Hindlimb muscle (tissue), 1 donor: ENCODE data around the gene PRSS35. TPM values are rescaled to one million over a fixed set of nuclear protein-coding genes. Genes with fewer than 3 reads are reported as not detected.
"Not testable (repeated sequence)": the region's sequence is repeated elsewhere in the genome, so short reads cannot be mapped to it uniquely, and the experiment has no call there.

Experiments used
- DNase-seq: peaks from one replicate; pipeline ENCODE4 v3.0.0-alpha.2; 2013
- polyA plus RNA-seq: library from polyadenylated mRNA; unstranded; fragments of 120-200 nt; gene quantifications from one replicate; pipeline ENCODE4 v1.2.1, GENCODE V29; 2013; ENCODE audit not compliant: insufficient read length

Gene PRSS35, protein sequence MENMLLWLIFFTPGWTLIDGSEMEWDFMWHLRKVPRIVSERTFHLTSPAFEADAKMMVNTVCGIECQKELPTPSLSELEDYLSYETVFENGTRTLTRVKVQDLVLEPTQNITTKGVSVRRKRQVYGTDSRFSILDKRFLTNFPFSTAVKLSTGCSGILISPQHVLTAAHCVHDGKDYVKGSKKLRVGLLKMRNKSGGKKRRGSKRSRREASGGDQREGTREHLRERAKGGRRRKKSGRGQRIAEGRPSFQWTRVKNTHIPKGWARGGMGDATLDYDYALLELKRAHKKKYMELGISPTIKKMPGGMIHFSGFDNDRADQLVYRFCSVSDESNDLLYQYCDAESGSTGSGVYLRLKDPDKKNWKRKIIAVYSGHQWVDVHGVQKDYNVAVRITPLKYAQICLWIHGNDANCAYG
- 9.0 TPM for polyA plus RNA-seq

DNA sequence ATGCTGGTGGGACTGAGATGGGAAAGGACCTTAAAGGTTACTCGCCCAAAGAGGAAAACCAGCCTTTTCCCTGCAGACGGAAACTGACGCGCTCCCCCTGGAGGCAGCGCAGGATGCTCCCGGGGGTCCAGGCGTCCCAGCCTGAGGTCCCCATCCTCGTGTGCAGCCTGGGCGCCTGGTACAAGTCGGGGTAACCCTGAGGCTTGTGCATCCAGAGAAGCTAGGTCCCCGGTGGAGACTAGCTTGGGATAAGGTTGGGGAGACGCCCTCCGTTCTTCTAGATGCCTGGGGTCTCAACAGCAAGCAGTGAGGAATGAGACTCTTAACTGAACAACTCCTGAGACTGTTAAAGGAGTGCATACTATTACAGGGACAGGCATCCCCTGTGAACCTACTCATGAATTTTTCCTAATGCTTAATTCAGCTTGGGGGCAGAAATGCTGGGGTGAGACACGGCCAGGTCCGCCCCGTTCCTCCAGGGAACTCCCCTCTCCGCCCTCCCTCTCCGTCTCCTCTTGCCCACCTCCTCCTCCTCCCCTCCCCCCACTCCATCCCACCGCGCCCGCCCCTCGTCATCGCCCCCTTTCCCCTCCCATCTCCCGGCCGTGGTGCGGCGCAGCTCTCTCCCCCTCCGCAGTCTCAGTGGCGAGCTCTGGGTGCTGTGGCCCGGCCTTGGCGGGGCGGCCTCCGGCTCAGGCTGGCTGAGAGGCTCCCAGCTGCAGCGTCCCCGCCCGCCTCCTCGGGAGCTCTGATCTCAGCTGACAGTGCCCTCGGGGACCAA lies at the start of gene PRSS35:
PRSS35 (plus strand) TSS at position 634 of the 781 bp plus-strand sequence. CDS start 10,908 bp downstream, outside the sequence.
- peak; percentile 68 for DNase-seq

DNA sequence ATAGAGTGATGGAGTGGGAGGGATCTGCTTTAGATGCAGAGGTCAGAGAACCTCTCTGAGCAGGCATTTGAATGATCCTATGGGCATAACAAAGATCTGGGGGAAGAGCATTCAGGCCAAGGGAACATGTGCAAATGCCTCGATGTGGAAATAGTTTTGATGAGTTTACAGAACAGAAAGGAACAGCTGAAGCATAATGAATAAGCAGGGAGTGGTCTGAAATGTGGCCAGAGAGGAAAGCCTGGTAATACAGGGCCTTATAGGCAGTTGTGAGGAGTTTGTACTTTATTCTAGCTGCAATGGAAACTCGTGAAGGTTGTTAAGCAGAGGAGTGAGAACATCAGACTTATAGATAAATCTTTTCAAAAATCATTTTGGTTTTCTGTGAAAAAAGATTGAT lies 48.4 kb upstream of the PRSS35 start:
- DNase-seq, result no peak

DNA sequence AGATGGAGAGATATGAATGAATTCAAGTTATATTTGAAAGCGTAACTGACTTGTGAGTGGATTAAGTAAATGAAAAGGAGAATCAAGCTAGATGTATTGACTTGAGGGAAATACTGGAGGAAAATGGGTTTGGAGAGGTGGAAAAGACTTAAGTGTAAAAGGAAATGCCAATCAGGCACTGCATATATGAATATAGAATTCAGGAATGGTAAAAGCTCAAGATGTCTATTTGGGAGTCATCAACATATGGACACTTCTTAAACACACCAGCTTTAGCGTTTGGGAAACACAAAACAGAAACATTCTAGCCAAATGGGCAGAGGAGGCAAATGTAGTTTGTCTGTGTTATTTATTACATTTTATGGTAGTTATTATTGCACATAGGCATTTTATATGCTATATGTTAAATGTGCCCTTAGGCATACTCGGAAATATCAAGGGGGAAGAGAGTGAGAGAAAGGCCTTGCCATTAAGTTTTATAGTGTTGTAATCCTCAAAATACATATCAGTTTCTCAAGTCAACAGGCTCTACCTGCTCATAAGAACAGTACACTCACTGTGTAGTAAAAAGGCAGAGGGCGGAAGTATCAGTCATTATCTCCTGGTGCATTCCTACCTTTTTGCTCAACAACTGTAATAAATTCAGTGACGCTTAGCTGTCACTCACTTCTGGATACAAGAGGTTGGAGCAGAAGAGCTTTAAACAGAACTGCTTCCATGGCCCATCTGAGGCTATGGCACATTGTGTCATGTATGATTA lies 47.8 kb upstream of the PRSS35 start:
- no peak for DNase-seq

DNA sequence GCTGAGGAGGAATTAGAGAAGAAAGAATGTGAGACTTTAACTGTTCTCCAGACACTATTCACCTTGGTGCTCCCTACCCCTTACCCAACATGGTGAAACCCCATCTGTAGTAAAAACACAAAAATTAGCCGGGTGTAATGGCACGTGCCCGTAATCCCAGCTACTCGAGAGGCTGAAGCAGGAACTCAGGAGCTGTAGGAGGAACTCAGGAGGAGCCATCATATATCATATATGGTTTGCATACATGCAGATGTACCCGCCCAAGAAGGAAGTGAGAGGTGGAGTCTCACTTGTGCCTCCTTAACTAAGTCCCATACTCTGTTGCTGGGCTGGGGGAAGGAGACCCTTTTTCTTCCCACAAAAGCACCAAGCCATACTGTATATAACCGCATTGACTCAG lies 46.0 kb upstream of the PRSS35 start:
- DNase-seq, result no peak

DNA sequence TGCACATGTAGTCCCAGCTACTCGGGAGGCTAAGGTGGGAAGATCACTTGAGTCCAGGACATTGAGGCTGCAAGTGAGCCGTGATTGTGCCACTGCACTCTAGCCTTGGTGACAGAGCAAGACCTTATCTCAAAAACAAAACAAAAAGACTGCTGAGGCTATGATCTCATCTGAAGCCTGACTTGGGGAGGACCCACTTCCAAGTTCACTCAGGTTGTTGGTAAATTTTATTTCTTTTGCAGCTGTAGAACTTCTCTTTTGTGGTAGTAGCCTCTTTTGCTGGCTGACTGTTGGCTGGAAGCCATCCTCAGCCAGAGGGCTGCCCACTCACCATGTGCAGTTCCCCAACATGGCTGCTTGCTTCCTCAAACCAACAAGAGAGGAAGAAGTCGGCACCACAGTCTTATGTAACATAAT lies 44.7 kb upstream of the PRSS35 start:
- DNase-seq, result peak; percentile 8

DNA sequence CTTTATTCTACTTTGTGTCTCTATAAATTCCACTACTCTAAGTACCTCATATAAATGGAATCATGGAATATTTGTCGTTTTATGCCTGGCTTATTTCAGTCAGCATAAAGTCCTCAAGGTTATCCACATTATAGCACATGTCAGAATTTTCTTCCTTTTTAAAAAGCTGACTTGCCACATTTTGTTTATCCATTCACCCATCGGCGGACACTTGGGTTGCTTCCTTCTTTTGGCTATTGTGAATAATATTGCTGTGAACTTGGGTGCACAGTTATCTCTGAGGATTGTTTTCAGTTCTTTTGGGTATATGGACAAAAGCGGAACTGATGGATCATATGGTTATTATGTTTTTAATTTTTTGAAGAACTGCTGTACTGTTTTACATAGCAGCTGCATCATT lies 42.3 kb upstream of the PRSS35 start:
- no peak for DNase-seq

DNA sequence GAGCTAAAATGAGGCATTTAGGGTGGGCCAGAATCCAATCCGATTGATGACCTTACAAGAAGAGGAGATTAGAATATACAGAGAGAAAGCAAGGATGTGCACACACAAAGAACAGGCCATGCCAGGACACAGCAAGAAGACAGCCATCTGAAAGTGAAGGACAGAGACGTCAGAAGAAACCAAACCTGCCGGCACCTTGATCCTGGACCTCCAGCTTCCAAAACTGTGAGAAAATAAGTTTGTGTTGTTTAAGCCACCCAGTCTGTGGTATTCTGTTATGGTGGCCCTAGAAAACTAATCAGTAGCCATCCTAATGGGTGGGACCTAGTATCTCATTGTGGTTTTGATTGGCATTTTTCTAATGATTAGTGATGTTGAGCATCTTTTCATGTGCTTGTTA lies 41.7 kb upstream of the PRSS35 start:
- no peak for DNase-seq

DNA sequence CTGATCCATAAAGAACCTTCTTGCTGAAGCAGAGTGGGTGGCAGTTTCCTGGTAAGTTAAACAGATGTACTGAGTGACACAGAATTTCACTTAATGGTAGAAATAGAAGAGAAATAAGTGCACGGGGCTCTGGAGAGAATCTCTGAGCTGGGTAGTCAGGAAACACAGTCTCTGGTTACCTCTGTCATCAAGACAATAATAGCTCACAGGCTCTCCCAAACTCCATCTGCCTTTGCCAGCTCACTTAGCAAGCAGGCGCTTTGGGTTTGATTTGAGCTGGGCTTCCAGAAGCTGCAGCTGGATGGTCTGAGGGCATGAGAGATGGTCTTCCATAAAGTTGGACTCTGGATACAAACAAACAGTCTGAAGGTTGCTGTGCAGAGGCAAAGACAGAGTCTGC lies 39.6 kb upstream of the PRSS35 start:
- no peak for DNase-seq

DNA sequence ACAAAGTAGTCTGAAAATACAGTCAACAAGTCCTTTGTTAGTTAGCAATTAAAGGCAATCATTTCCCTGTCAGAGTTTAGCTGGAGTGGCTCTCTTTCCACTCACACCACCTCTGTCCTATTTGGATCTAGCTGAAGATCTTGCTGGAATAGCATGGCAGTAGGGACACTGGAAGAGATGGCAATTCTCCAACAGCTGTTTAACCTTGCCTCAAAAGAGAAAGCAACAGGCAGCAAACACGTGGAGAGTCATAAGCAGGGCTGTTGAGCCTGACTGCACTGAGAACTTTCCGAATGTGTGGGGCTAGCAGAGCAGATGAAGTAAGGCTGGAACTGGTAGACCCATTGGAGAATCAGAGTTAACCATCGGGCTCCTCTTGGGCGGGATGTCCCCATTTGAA lies 38.0 kb upstream of the PRSS35 start:
- DNase-seq, result no peak

DNA sequence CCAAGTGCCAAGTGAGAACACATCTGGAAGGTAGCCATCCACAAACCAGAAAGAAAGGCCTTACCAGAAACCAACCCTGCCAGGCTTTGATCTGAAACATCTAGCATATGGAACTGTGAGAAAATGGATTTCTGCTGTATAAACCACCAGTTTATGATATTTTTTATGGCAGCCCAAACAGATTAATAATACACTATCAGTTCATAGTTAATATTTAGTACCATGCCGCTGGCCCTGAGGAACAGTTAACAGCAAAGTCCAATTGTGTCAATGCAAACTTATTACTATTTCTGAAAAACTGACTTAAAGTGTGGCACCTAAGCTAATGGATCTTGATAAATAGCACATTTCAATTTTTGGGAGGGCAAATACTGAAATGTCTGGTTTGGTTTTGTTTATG lies 35.4 kb upstream of the PRSS35 start:
- no peak for DNase-seq

DNA sequence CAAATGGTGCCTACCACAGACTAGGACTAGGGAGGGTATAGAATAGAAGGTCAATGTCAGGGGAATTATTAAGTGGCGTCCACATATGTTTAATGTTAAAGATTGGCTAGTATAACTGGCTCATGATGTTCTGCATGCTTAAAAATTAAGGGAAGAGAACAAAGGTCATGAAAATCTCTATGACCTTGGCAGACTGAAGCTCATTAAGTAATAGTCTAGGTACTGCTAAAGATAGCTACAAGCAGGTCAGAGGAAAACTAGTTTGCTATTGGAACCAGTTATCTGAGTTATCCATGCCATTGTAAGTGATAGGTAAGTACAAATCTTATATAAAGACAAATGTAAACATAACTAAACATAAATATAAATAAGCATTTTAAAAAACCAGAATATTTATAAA lies 32.9 kb upstream of the PRSS35 start:
- no peak for DNase-seq

DNA sequence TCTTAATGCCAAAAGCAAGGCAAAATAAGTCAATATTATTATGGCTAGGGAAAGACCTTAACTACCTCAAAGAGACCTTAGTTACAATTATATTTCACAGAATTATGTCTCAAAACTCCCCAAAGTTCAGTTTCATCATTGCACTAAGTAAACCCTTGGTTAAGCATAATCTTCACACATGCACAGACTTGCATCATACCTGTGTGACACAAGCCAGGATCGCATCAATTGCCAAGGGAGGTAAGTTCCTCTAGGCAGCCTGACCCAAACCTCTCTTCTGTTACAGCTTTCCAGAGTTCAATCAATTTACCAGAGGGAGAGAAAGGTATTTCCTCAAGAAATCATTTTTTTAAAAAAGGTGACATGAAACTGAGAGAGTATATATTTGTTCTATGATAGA lies 31.9 kb upstream of the PRSS35 start:
- no peak for DNase-seq

DNA sequence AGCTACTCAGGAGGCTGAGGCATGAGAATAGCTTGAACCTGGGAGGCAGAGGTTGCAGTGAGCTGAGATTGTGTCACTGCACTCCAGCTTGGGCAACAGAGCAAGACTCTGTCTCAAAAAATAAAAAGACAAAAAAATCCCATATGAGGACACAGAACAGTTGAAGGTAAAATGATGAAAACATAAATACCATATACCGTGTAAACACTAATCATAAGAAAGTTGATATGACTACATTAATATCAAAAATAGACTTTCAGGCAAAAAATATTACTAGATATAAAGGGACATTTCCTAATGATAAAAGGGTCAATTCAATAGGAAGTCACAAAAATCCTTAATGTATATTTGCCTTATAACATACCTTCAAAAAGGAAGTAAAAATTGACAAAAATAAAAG lies 30.4 kb upstream of the PRSS35 start:
- DNase-seq, result not testable (repeated sequence)

DNA sequence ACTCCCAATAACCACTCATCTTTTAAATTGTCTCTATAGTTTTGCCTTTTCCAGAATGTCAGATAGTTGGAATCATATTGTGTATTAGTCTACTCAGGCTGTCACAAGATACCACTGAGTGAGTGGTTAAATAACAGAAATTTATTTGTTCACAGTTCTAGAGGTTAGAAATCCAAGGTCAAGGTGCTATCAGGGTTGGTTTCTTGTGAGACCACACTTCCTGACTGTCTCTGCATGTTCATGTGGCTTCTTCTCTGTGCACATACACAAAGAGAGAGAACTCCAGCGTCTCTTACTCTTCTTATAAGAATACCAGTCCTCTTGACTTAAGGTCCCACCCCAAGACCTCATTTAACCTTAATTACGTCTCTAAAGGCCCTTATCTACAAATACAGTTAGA lies 23.9 kb upstream of the PRSS35 start:
- DNase-seq, result no peak

DNA sequence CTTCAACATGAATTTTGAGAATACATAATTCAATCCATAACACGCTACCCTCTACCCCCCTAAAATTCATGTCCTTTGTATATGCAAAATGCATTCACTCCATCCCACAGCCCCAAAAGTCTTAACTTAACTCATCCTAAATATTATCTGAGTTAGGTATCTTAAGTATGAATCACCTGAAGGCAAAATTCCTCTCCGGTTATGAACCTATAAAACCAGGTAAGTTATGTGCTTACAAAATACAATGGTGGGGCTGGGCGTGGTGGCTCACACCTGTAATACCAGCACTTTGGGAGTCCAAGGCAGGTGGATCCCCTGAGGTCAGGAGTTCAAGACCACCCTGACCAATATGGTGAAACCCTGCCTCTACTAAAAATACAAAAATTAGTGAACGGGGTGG lies 23.5 kb upstream of the PRSS35 start:
- DNase-seq, result no peak

DNA sequence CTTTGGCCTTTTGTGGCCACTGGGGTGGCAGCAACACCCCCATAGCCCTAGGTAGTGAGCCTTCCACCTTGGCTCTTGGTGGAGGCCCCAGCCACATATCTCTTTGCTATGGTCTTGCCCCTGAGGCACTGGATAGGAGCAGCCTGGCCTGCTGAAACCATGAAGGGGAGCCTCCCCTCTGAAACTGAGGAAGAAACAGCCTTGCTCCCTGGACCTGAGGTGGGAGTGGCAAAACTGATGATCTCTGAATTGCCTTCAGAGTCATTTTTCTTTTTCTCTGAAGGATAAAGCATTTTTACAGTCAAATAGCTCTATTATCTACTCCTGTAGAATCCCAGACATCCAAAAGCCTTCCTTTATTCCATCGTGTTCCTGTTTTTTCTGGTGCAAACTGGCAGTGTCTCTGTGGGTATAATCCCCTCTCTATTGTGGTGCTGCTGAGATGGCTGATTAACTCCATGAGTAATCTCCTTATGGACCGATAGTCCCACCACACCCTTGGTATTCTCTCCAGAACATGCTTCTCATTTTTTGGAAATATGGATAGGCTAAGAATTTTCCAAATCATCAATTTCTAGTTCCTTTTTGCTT lies 22.0 kb upstream of the PRSS35 start:
- DNase-seq, result no peak

DNA sequence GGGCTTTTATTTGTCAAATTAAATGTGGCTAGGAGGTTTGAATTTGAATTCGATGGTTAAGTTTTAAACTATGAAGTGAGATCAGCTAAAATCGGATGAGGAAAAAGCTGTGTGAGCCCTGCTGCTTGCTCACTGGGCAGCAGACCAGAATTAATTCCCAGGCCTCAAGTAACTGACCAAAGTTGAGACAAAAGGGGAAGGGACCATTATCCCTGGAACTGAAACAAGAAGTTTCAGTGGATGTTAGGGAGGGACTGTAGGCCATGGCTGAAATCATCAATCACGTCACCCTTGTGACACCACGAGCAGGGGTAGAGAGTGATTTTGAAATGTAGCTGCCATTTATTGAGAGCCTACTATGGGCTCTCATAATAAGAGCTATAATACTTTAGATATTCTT lies 7.0 kb upstream of the PRSS35 start:
- peak; percentile 63 for DNase-seq

DNA sequence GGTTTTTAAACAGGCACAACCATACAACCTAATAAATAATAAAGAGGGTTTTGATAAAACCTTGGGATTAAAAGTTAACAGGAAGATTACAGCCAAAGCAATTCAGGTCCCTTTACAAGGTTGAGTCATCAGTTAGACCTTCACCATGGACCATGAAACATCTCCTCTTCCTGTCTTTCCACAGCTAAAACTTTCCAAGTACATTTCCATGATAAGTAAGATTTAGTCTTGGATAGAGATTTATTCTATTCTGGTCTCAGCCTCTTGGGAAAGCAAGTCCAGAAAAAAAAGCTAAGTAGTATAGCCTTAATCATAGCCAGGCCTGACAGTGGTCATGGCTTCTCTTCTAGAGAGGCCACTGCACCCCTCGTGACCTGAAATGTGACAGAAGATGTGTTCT lies 2.9 kb upstream of the PRSS35 start:
- no peak for DNase-seq

DNA sequence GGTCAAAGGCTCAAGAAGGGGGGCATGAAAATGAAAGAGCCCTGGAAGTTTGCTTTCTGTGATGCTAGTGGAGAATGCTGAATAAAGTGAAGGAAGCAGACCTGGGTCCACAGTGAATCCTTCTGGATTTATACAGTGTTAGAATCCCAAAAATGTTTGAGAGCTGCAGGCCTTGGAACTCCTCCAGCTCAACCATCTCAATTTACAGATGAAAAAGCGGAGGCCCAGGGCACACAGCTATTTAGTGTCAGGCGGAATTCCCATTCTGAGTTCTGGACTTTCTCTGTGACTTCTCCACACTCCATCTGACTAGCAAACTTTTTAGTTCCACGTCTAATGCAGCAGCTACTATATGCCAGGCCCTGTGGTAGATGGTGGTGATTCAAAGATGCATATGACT lies 1.5 kb upstream of the PRSS35 start:
- no peak for DNase-seq

DNA sequence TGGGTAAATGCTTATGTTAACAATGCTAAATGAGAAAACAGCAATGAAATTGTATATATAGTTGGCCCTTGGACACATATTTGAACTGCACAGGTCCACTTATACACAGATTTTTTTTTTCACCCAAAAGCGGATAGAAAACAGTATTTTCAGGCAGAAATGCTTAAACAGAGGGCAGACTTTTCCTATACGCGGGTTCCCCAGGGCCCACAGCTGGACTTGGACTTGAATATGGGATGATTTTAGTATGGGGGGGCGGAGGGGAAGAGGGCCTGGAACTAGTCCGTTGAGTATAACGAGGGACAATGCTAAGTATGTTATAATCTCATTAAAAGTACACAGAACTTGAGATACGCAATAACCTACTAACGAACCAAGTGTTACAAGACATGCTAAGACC lies 1.1 kb upstream of the PRSS35 start:
- peak; percentile 37 for DNase-seq

DNA sequence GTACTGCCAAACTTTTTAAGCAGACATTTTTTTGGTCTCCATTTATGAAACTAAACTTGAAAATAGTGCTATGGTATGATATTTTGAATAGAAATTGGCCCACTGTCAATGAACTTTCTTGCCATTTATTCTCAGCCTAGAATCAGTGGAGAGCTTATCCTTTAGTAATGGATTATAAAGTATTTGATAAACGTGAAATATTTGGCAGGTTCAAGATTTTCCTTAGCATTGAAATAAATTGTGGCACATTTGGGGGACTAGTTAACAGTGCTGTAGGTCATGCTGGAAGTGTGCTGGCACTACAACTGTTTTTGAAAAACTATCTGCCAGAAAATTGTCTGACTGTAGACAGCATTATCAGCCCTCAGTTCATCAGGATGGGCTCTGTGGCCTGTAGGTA lies 2.1 kb downstream of the PRSS35 start:
- DNase-seq, result no peak

DNA sequence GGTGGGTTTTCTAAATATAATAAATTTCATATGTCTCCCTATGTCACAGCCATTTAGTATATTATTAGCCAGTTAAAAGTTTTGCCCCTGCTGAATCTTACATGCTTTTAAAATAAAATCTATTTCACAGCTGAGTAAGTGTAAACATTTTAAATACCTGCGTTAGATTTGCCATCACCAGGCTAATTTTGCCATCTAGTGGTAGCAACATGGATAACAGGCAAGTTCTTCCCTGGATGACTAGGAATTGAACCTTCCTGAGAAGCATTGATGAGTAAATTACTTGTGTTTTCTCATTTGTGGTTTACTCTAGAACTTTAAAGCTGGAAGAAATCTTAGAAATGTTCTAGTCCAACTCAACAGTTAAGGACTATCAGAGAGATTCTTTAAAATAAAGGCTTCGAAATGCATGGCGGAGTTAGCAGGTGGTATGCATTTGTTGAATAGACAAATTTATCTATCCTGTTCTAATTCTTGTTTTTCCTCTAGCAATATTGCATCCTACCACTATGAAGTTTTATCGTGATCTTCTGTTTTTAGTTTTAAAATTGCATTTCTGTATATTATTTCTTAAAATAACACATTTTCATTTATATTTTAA lies 2.6 kb downstream of the PRSS35 start:
- peak; percentile 64 for DNase-seq
